Neural progenitor cell (in vitro differentiated cells): ENCODE results near the gene SH2B2. TPM values are rescaled to one million over a fixed set of nuclear protein-coding genes. Genes with fewer than 3 reads are reported as not detected.

ENCODE experiments used
- DNase-seq: peaks from one replicate; pipeline ENCODE4 v3.0.0-alpha.2; 2016; ENCODE audit warnings: low spot score
- H2AFZ ChIP-seq: fragments of 200-600 bp; sonication (generic); replicated peaks from 2 replicates; pipeline ENCODE4 v1.6.1; 2016; ENCODE audit warnings: antibody characterized with exemption
- H3F3A ChIP-seq: fragments of 200-600 bp; sonication (generic); 2 replicates; pipeline ENCODE4 v1.6.1; 2016; ENCODE audit warnings: antibody characterized with exemption, low read depth
- H3K27ac ChIP-seq: fragments of 200-600 bp; sonication (generic); 2 replicates; pipeline ENCODE4 v1.5.1; 2016; ENCODE audit warnings: mild to moderate bottlenecking
- H3K27me3 ChIP-seq: fragments of 200-600 bp; sonication (generic); 2 replicates; pipeline ENCODE4 v1.6.1; 2016; ENCODE audit warnings: mild to moderate bottlenecking, moderate library complexity
- H3K36me3 ChIP-seq: fragments of 200-600 bp; sonication (generic); 2 replicates; pipeline ENCODE4 v1.5.1; 2016
- H3K4me1 ChIP-seq: fragments of 200-600 bp; sonication (generic); 2 replicates; pipeline ENCODE4 v1.6.1; 2016; ENCODE audit warnings: mixed run types
- H3K4me2 ChIP-seq: fragments of 200-600 bp; sonication (generic); 2 replicates; pipeline ENCODE4 v1.6.1; 2016
- H3K4me3 ChIP-seq: fragments of 200-600 bp; sonication (generic); 2 replicates; pipeline ENCODE4 v1.5.1; 2016
- H3K79me2 ChIP-seq: fragments of 200-600 bp; sonication (generic); 2 replicates; pipeline ENCODE4 v1.6.1; 2016; ENCODE audit warnings: low read depth
- H3K9ac ChIP-seq: fragments of 200-600 bp; sonication (generic); 2 replicates; pipeline ENCODE4 v1.6.1; 2016
- H3K9me3 ChIP-seq: fragments of 200-600 bp; sonication (generic); 2 replicates; pipeline ENCODE4 v1.5.1; 2016; ENCODE audit warnings: low read depth
- H4K20me1 ChIP-seq: fragments of 200-600 bp; sonication (generic); 2 replicates; pipeline ENCODE4 v1.6.1; 2016; ENCODE audit warnings: low read depth
- H3K27ac Mint-ChIP-seq: 3 replicates; pipeline ENCODE4 v1.8.0; 2021; ENCODE audit warnings: mixed read lengths
- H3K27me3 Mint-ChIP-seq: 2 replicates; pipeline ENCODE4 v1.8.0; 2022; ENCODE audit warnings: low read depth, mild to moderate bottlenecking, inconsistent platforms, moderate library complexity, mixed read lengths; ENCODE audit not compliant: insufficient read depth
- H3K36me3 Mint-ChIP-seq: 3 replicates; pipeline ENCODE4 v1.8.0; 2021; ENCODE audit warnings: mixed read lengths
- H3K4me1 Mint-ChIP-seq: 3 replicates; pipeline ENCODE4 v1.8.0; 2021; ENCODE audit warnings: mixed read lengths
- H3K4me3 Mint-ChIP-seq: 3 replicates; pipeline ENCODE4 v1.8.0; 2021; ENCODE audit warnings: mild to moderate bottlenecking, moderate library complexity, mixed read lengths
- H3K9me3 Mint-ChIP-seq: 3 replicates; pipeline ENCODE4 v1.8.0; 2020; ENCODE audit warnings: mixed read lengths
- EZH2 ChIP-seq: fragments of 200-600 bp; sonication (generic); IDR thresholded peaks from 2 replicates; pipeline ENCODE4 v1.6.1; 2017; ENCODE audit warnings: antibody characterized with exemption, mild to moderate bottlenecking, moderate library complexity
- EZH2phosphoT487 ChIP-seq: fragments of 200-600 bp; sonication (generic); IDR thresholded peaks from 2 replicates; pipeline ENCODE4 v1.6.1; 2017; ENCODE audit warnings: antibody characterized with exemption
- total RNA-seq: library from RNA; depleted of rRNA; stranded (reverse); fragments of >200 nt; gene quantifications from 2 replicates; pipeline ENCODE4 v1.2.3, GENCODE V29; 2015; ENCODE audit warnings: low replicate concordance
- TF ChIP-seq, protein P1 (sequence below): fragments of 200-600 bp; sonication (generic); IDR thresholded peaks from 2 replicates; pipeline ENCODE4 v1.5.1; 2017; ENCODE audit warnings: antibody characterized with exemption, mild to moderate bottlenecking

SH2B2 gene
- total RNA-seq, 1 donor from 2014 or later = 2.0 TPM

- Mint-ChIP-seq H3K36me3 (peaks cover 6% of the 10 kb centered on the region), H3K4me3 (no peak overlapping the region), H3K4me1 (peaks cover 36% of the 10 kb centered on the region), H3K27ac (no peak overlapping the region), H3K9me3 (no peaks in the 10 kb centered on the region), H3K27me3 (peaks cover 4% of the 10 kb centered on the region)
- TF ChIP-seq EZH2phosphoT487 (no peak), EZH2 (no peak)
- TF ChIP-seq, protein P1, sequence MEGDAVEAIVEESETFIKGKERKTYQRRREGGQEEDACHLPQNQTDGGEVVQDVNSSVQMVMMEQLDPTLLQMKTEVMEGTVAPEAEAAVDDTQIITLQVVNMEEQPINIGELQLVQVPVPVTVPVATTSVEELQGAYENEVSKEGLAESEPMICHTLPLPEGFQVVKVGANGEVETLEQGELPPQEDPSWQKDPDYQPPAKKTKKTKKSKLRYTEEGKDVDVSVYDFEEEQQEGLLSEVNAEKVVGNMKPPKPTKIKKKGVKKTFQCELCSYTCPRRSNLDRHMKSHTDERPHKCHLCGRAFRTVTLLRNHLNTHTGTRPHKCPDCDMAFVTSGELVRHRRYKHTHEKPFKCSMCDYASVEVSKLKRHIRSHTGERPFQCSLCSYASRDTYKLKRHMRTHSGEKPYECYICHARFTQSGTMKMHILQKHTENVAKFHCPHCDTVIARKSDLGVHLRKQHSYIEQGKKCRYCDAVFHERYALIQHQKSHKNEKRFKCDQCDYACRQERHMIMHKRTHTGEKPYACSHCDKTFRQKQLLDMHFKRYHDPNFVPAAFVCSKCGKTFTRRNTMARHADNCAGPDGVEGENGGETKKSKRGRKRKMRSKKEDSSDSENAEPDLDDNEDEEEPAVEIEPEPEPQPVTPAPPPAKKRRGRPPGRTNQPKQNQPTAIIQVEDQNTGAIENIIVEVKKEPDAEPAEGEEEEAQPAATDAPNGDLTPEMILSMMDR = no peak
- Histone ChIP-seq H3K79me2 (no peaks in the 10 kb centered on the region), H3K27me3 (no peaks in the 10 kb centered on the region), H3K9ac (no peak overlapping the region), H3K4me1 (peaks cover 61% of the 10 kb centered on the region), H3F3A (peaks cover 48% of the 10 kb centered on the region), H3K4me2 (no peak overlapping the region), H3K27ac (no peak overlapping the region), H3K36me3 (no peaks in the 10 kb centered on the region), H4K20me1 (no peaks in the 10 kb centered on the region), H3K9me3 (no peaks in the 10 kb centered on the region), H3K4me3 (no peak overlapping the region), H2AFZ (no peak overlapping the region)
- DNase-seq = no peak
These were observed 32.7 kb upstream of the SH2B2 start for GRCh38 chr7:102253973-102254370.

DNA sequence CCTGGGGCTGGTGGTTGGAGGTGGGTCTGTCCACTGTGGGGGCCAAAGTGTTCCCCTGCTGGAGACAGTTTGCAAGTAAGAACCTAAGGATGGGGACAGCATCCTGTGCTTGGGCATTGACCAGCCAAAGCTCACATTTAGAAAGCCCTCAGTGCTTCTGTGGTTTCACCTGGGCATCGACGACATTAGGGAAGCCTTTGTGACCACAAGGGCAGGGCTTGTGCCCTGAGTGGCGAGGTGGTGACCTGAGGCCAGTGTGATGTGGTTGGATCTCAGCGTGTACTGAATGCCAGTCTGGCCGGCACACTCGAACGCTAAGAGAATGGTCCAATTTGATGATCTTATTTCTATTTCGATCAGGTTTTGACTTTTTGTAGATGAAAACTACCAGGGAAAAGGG, 32.1 kb upstream of the SH2B2 start:
- H2AFZ ChIP-seq = no peak overlapping the region
- no peak for DNase-seq
- Mint-ChIP-seq H3K9me3 (no peaks in the 10 kb centered on the region), H3K27ac (no peak overlapping the region), H3K27me3 (peaks cover 4% of the 10 kb centered on the region), H3K4me1 (peaks cover 36% of the 10 kb centered on the region), H3K4me3 (no peak overlapping the region), H3K36me3 (peaks cover 6% of the 10 kb centered on the region)
- H3K27me3 ChIP-seq = no peaks in the 10 kb centered on the region
- H3K4me2 ChIP-seq = no peak overlapping the region
- H3K9ac ChIP-seq = no peak overlapping the region
- H3K27ac ChIP-seq = no peak overlapping the region
- H3K4me3 ChIP-seq = no peak overlapping the region
- H3F3A ChIP-seq = peaks cover 48% of the 10 kb centered on the region
- no peaks in the 10 kb centered on the region for H3K36me3 ChIP-seq
- H3K4me1 ChIP-seq = peaks cover 60% of the 10 kb centered on the region
- no peaks in the 10 kb centered on the region for H3K79me2 ChIP-seq
- no peaks in the 10 kb centered on the region for H3K9me3 ChIP-seq
- TF ChIP-seq, protein P1 = no peak
- no peaks in the 10 kb centered on the region for H4K20me1 ChIP-seq

DNA sequence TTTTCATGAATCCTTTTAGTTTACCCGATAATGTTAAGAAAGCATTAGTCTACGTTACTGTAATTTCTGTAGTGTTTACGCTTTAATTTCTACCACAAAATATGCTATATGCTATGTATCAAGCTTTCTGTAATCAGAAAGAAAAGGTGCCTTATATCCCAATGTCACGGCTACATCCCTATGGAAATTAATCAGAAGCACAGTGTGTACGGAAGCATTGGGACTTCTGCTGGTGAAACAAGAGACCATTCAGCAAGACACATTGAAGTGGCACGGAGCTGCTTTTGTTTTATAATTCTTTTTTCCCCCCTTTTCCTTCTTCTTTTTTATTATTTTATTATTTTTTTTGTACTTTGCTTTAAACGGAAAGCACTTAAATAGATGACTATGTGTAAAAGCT, 31.2 kb upstream of the SH2B2 start:
- Histone ChIP-seq H3K27ac (no peak overlapping the region), H2AFZ (no peak overlapping the region), H3K9ac (no peak overlapping the region), H3F3A (peaks cover 39% of the 10 kb centered on the region), H3K27me3 (no peaks in the 10 kb centered on the region), H3K36me3 (no peaks in the 10 kb centered on the region), H3K4me2 (no peak overlapping the region), H3K4me1 (peaks cover 50% of the 10 kb centered on the region), H3K9me3 (no peaks in the 10 kb centered on the region), H4K20me1 (no peaks in the 10 kb centered on the region), H3K79me2 (no peaks in the 10 kb centered on the region), H3K4me3 (no peak overlapping the region)
- Mint-ChIP-seq H3K27ac (no peak overlapping the region), H3K27me3 (peaks cover 4% of the 10 kb centered on the region), H3K4me3 (no peak overlapping the region), H3K9me3 (no peaks in the 10 kb centered on the region), H3K4me1 (peaks cover 31% of the 10 kb centered on the region), H3K36me3 (peaks cover 3% of the 10 kb centered on the region)
- no peak for DNase-seq
- TF ChIP-seq EZH2 = no peak
- TF ChIP-seq, protein P1 = no peak
- TF ChIP-seq EZH2phosphoT487 = no peak

DNA sequence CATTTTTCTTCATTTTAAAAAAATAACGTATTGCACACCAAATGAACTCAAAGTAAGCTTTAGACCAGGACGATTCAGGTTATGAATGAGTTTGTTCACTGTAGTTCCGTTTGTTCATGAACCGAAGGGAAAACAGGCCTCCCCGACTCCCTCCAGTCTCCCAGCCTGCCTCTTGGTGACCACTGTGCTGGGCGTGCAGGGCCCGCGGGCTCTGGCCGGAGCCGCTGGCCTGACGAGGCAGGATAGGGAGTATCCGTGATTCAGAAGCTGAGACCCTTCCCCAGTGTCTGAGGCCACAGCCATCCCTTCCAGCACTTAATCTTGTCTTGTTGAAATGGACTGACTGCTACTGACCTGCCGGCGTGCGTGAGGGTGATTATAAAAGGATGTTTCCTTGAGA, 30.8 kb upstream of the SH2B2 start:
- peaks cover 31% of the 10 kb centered on the region for H3K4me1 Mint-ChIP-seq

More for the DNA sequence above, 30.8 kb upstream of the SH2B2 start:
- peaks cover 5% of the 10 kb centered on the region for H3K27me3 Mint-ChIP-seq
- DNase-seq = no peak
- Histone ChIP-seq H3K27ac (no peak overlapping the region), H3F3A (peaks cover 38% of the 10 kb centered on the region), H2AFZ (no peak overlapping the region), H3K4me1 (peaks cover 48% of the 10 kb centered on the region), H3K4me3 (no peak overlapping the region), H3K9ac (no peak overlapping the region), H4K20me1 (no peaks in the 10 kb centered on the region), H3K9me3 (no peaks in the 10 kb centered on the region), H3K27me3 (no peaks in the 10 kb centered on the region), H3K36me3 (no peaks in the 10 kb centered on the region), H3K79me2 (no peaks in the 10 kb centered on the region), H3K4me2 (no peak overlapping the region)
- no peak for TF ChIP-seq EZH2
- no peak for TF ChIP-seq EZH2phosphoT487
- TF ChIP-seq, protein P1 = no peak
- H3K27ac Mint-ChIP-seq = no peak overlapping the region
- no peaks in the 10 kb centered on the region for H3K9me3 Mint-ChIP-seq
- H3K4me3 Mint-ChIP-seq = no peak overlapping the region
- peaks cover 1% of the 10 kb centered on the region for H3K36me3 Mint-ChIP-seq
